HG03460 (cell line): ENCODE results near the gene SMAD4.

ENCODE experiments used
- ATAC-seq: cut with Tn5 transposase; IDR thresholded peaks from one replicate; pipeline ENCODE4 v1.9.1; 2021; ENCODE audit not compliant: unreplicated experiment

Gene SMAD4

GRCh38 chr18:51020536-51020935 lies 9.5 kb upstream of the SMAD4 start:
- no peak for ATAC-seq

GRCh38 chr18:51021226-51021965 lies 8.6 kb upstream of the SMAD4 start:
- ATAC-seq, result no peak

- ATAC-seq, result no peak
Measured at GRCh38 chr18:51025512-51025911, 4.5 kb upstream of the SMAD4 start.

DNA sequence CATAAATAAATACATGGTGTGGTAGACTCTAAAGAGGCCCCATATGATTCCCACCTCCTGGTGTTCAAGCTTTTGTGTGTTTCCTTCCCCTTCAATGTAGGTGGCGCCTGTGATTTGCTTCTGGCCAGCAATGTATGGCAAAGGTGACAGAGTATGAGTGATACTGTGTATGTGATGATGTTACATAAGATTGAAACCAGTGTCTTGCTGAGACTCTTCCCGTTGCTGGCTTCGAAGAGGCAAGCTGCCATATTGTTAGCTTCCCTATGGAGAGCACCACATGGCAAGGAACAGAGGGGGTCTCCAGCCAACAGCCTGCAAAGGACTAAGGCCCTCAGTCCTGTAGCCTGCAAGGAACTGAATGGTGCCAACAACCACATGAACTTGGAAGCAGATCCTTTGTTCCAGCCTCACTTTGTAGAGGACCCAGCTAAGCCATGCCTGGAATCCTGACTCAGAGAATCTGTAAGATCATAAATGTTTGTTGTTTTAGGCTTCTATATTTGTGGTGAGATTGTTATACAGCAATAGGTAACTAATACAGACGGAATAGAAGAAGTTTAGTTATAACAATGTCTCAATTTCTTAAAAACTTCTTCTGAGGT lies 1.7 kb upstream of the SMAD4 start:
- no peak for ATAC-seq

DNA sequence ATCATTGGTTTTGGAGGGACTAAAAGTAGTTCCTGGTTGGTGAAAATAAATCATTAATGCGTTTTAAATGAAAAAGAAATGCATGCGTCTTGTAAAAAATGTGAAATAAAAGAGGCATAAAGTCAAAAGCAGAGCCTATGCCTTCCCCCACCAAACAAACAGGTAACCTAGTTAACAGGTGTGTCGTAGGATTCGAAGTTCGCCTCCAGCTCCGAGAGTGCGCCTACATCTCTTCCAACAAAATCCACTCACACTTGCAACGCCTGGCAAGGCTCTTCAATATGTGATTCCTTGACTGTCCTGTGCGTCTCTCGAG lies 677 bp upstream of the SMAD4 start:
- peak; percentile 18 for ATAC-seq

DNA sequence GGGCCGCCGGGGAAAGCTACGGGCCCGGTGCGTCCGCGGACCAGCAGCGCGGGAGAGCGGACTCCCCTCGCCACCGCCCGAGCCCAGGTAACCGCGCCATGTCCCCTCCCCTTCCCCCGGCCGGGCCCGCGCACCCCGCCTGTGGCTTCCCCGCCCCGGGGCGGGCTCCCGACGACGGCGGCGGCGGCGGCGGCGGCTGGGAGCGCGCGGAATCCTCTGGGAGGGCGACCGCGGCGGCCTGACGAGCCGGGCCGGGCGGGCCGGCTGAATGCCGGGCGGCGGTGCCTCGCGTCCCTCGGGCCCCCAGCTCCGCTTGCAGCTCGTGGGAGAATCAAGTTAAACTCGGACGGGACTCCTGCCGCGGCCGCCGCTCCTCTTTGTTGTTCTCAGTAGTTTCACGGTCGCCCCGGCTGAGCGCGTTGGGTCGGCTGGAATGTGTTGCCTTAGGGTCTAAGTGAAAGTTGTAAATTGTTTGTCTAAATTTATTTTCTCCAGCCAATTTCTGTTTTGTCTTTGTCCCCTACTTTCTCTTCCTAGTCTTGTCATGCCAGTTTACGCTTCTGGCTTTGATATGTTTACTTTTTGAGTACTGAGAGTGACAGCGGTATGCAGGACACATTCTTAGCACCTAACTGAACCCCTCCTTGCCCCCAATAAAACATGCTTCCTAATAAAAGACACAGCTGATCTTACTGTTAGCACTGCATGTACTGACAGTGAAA lies 685 bp downstream of the SMAD4 start:
- ATAC-seq, result peak; percentile 58

DNA sequence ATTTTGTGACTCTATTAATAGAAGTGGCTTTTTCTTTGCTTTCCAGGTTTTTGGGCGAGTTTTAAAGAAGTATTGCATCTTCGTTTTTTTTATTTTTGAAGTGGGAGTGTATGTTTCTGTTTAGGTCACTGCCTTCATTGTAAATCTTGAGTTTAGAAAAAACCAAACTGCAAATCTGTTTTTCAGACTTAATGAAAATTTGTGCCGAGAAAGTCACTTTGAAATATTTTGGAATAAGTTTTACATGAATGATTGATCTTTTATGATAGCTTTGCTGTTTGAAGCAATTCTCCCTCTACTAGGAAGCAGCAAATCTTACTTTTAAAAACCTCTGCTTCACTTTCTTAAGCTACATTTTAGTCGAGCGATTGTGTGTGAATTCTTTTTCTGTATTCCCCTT lies 2.2 kb downstream of the SMAD4 start:
- no peak for ATAC-seq

DNA sequence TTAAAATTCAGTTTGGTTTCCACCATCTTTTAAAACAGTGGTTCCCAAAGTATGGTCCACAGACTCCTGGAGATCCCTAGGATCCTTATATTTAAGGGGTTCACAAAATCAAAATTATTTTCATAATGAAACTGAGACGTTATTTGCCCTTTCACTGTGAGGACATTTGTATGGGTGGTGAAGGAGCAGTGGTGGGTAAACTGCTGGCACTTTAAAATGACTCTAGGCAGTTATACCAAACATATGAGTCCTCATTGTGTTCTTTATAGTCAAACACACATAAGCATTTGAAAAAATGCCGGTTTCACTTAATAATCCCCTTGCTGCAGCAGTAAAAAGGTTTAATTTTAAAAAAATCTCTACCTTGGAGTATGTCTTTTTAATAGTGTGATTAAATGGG lies 7.2 kb downstream of the SMAD4 start:
- ATAC-seq, result no peak

DNA sequence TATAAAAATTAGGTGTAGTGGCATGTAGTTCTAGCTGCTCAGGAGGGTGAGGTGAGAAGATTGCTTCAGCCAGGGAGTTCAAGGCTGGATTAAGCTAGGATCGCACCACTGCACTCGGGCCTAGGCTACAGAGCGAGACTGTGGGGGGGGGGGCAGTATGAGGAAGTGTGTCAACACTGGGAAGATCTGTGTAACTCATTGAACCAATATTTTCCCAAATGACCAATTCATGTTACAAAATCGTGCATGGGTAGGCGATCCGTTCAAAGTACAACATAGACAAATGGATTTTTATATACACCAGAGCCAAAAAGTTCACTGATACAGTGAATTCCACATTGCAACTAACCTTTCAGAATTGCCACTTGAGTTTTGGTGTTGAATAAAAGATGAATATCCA lies 8.1 kb downstream of the SMAD4 start:
- no peak for ATAC-seq

GRCh38 chr18:51039138-51040112 lies 9.4 kb downstream of the SMAD4 start:
- ATAC-seq, result no peak

DNA sequence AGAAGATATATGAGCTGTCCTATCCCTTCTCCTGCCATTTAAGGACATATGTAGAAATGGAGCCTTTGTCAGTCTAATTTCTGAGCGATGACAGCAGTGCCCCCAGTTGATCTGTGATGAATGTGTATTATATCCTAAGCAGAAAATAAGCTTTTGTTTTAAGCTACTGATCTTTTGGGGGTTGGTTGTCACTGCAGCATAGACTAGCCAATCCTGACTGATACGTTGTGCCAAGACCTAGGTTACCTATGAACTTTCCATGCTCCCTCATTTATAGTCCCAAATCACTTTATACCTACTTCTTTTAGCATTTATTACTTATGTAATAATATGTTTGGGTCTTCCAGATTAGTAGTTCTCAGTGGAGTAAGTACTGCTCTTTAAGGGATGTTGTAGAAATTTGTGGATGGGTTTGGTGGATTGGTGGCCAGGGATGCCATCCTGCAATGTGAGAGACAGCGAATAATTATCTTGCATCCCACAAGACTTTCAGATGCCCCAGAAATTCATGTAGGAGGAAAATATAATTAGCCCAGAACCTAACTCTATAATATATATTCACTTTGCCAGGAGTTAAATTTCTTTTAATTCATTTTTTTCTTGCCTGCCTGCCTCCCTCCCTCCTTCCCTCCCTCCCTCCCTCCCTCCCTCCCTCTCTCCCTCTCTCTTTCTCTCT lies 11.8 kb downstream of the SMAD4 start:
- no peak for ATAC-seq

DNA sequence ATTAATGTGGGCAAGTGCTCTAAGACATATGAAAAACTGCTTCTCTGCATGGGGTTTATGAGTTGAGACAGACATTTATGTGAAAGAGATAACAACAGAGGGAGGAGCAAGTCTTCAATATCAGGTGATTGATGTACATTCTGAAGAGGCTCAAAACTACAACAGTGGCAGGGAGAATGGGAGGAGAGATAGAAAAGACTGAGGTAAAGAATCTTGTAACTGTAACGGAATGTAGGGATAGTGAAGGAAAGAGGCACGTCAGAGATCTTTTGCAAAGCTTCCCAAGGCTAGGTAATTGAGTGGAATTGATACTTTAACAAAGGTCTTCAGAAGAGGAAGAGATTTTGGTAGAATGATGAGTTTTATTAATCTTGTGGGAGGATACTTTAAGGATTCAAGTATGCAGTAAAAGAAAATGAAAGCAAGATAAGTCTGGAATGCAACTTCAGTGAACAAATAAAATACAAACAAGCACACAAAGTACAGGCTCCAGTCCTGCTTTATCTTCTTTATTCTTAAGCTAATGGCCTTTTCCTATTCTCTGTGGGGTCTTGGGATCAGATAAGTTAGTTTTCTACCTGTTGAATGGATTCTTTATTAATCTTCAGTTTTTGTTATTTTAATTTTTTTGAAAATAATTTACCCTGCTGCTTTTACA lies 15.0 kb downstream of the SMAD4 start:
- ATAC-seq, result no peak

DNA sequence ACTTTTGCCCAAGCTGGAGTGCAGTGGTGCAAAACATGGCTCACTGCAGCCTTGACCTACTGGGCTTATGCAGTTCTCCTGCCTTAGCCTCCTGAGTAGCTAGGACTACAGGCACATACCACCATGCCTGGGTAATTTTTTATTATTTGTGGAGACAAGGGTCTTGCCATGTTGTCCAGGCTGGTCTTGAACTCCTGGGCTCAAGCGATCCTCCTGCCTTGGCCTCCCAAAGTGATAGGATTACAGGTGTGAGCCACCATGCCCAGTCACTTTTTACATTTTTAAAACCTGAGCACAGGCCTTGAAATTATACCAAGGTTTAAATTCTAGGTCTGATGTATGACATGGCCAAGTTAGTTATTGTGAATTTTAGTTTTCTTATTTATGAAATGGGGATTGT lies 18.2 kb downstream of the SMAD4 start:
- no peak for ATAC-seq

DNA sequence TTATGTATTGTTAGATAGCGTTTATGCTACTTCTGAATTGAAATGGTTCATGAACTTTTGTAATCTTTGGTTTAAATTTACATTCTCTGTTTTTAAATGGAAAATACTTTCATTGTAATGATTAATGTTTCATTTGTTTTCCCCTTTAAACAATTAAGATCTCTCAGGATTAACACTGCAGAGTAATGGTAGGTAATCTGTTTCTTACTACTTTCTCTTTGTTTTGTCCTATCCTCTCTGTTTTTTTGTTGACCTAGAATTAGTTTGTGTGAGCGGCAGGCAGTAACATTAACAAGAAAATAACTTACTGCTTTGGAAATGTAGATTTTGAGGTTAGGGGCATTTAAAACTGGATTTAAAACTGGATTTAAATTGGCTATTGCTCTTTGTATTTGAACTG lies 19.1 kb downstream of the SMAD4 start:
- ATAC-seq, result no peak

DNA sequence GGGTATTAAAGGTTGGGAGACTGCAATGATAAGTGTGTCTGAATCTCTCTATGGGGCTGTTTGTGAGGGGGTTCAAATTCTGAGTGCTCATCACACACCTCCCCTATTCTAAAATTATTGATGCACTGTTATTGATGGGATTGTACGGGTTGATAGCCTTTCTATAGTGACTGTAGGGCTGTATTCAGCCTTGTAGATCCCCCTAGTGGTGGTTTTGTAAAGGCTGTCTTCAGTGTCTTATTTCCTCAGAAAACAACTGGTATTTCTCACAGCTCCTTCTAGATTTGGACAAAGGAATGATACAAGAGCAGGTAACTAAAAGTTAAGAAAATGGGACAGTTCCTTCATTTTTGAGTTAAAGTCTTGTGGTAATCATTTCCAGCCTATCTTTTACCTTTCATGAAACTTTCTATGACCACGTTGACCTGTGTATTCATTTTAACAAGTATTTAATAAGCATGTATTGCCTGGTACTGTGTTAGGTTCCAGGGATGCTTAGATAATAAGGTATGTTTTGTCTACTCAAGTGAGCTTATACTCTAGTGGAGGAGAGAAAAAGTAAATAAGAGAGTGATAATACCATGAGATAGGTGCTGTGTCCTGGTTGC lies 21.2 kb downstream of the SMAD4 start:
- peak; percentile 70 for ATAC-seq

DNA sequence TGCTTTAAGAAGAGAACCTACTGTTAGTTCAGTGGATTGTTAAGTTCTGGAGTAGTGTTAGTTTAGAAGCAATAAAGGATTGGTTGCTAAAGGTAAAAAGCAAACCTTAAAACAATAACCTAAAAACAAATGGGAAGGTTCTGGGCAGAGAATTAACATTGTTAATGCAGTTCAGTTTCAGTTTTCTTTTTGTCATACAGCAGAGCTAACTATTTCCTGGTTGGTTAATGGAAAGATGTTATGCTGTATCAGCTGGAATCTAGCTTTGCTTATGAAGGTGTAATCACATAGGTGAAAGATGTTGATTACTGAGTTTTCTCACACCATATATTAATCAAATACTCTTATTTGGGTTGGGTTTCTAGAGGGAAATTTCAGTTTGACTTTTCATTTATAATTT lies 23.8 kb downstream of the SMAD4 start:
- peak; percentile 71 for ATAC-seq

DNA sequence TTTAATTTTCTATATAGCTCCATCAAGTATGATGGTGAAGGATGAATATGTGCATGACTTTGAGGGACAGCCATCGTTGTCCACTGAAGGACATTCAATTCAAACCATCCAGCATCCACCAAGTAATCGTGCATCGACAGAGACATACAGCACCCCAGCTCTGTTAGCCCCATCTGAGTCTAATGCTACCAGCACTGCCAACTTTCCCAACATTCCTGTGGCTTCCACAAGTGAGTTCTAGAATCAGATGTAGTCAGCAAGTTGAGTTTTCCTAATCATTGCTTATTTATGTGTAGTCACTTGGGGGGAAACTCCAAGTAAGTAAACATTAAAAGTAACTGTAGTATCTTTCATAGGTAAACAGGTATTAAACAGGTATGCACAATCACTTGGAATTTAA lies 24.8 kb downstream of the SMAD4 start:
- no peak for ATAC-seq

DNA sequence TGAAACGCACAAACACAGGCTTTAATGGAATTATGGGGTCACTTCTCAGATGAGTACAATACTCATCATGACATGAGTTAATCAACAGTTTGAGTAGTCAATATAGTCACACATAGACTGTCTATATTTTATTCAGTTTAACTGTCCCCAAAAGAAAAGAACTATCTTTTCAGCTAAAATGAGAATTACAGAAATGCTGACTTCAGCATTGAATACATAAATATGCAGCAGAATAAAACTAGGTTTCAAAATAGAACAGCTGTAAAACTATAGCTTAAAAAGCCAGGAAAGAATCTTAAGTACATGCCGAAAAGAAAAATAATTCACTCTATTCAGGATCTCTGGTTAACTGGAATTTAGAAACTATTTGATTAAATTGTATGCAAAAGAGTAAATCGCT lies 30.0 kb downstream of the SMAD4 start:
- no peak for ATAC-seq

DNA sequence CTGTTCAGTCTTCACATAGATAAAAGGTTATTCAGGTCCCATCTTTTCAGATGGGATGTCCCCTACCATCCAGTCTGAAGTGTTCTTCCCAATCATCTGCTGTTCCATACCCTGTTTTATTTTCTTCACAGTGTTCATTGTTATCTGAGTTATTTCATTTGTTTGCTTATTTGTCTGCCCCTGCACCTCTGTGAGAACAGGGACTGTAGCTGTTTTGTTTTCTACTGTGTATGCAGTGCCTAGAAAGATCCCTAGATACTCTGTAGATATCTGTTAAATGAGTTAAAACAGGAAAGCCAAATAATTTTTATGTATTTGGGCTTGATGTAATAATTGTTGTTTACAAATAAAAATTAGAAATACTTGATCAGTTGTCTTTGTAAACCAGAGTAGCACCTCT lies 34.2 kb downstream of the SMAD4 start:
- no peak for ATAC-seq

- no peak for ATAC-seq
Measured at GRCh38 chr18:51066273-51066672, 36.3 kb downstream of the SMAD4 start.
